Peyer's patch (tissue), 4 donors: Measurements from ENCODE around the gene ANKRD16.

Experiments used
- CTCF ChIP-seq, 6 experiments: fragments of 450-650 bp in 4 of 6; fragments of 200-600 bp in 2 of 6; sonication (generic) in 1 of 6; IDR thresholded peaks; one replicate each; pipeline ENCODE4 v1.5.1; 2017 to 2019; ENCODE audit warnings: antibody characterized with exemption in 6 of 6, mild to moderate bottlenecking in 3 of 6, moderate library complexity in 1 of 6
- POLR2A ChIP-seq, 2 donors: fragments of 450-650 bp; IDR thresholded peaks; one replicate each; pipeline ENCODE4 v1.5.1; 2017; ENCODE audit warnings: antibody characterized with exemption in 2 of 2, mild to moderate bottlenecking in 2 of 2, moderate library complexity in 2 of 2

DNA sequence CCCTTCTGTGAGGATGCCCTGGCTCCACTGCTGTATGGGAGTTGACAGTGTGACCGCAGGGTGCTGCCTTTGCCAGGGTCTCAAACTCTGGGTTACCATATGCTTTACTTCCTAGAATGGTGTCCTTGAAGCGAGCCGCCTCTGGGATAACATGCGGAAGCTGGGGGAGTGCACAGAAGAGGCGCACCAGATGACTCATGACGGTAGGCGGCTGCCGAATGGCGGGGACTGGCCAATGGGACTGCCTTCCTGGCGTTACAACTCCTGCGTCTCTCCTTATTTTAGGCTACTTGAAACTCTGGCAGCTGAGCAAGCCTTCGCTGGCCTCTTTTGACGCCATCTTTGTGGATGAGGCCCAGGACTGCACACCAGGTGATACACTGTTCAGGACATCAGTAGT, 27.6 kb upstream of the ANKRD16 start:
- no peak for TF ChIP-seq CTCF (IDR thresholded peaks at IDR 0.05)
- no peak for TF ChIP-seq POLR2A (IDR thresholded peaks at IDR 0.05)
